GM12878 (cell line): ENCODE data around the gene CLVS2. TPM values are rescaled to one million over a fixed set of nuclear protein-coding genes. Genes with fewer than 3 reads are reported as not detected.

ENCODE experiments used
- ATAC-seq: fragments of 200-7000 bp; cut with Tn5 transposase; 3 replicates; pipeline ENCODE4 v1.9.1; 2020; ENCODE audit warnings: mild to moderate bottlenecking, moderate library complexity
- BruUV-seq: library from RNA; stranded (reverse); fragments of 400-500 nt; replicated peaks from 2 replicates; lab custom pipeline; 2021; lab: Mats Ljungman, UMichigan
- CTCF ChIA-PET: fragments of 300-600 bp; sonication (Branson Sonifier 250); formaldehyde crosslinking; extraction: SDS; loops from one replicate; lab custom pipeline; 2021; ENCODE audit warnings: inconsistent platforms; lab: Yijun Ruan, JAX
- POLR2A ChIA-PET: fragments of 350-600 bp; formaldehyde crosslinking; extraction: SDS; loops from one replicate; lab custom pipeline; 2021; ENCODE audit warnings: inconsistent platforms; lab: Charles Lee
- RAD21 ChIA-PET: fragments of 300-600 bp; sonication (Branson Sonifier 250); formaldehyde crosslinking; loops from one replicate; lab custom pipeline; 2023; ENCODE audit warnings: antibody characterized with exemption; ENCODE audit not compliant: unreplicated experiment; lab: Charles Lee
- SMC1A ChIA-PET: fragments of 300-600 bp; sonication (Branson Sonifier 250); formaldehyde crosslinking; loops from one replicate; lab custom pipeline; 2023; ENCODE audit not compliant: unreplicated experiment, uncharacterized antibody; lab: Charles Lee
- DNase-seq: peaks from one replicate; pipeline ENCODE4 v3.0.0-alpha.2; 2011; ENCODE audit warnings: low read depth, low spot score
- FAIRE-seq: peaks from 3 replicates; lab custom pipeline; 2011; peaks lifted over from hg19 to GRCh38; lab: Jason Lieb, UNC
- H2AFZ ChIP-seq: 2 replicates; pipeline ENCODE4 v1.6.0; 2011; ENCODE audit warnings: low read depth, low read length, control low read depth; ENCODE audit not compliant: control insufficient read depth
- H3K27ac ChIP-seq: 2 replicates; pipeline ENCODE4 v1.5.1; 2011; ENCODE audit warnings: control low read depth; ENCODE audit not compliant: control insufficient read depth, insufficient read depth
- H3K27me3 ChIP-seq, 2 experiments: replicated peaks in 1 of 2; 2 replicates each; pipeline versions ENCODE4 v1.6.0 to v1.6.1; 2011; ENCODE audit warnings: low read length in 1 of 2; ENCODE audit not compliant: control insufficient read depth in 2 of 2, insufficient read depth in 2 of 2
- H3K36me3 ChIP-seq, 2 experiments: 2 replicates each; pipeline ENCODE4 v1.5.1; 2011; ENCODE audit warnings: low read length in 1 of 2; ENCODE audit not compliant: control insufficient read depth in 2 of 2, insufficient read depth in 2 of 2
- H3K4me1 ChIP-seq: 2 replicates; pipeline ENCODE4 v1.6.1; 2011; ENCODE audit warnings: mild to moderate bottlenecking, low read length, moderate library complexity, mixed read lengths; ENCODE audit not compliant: control insufficient read depth, insufficient read depth
- H3K4me2 ChIP-seq: 2 replicates; pipeline ENCODE4 v1.6.0; 2011; ENCODE audit warnings: control low read depth; ENCODE audit not compliant: control insufficient read depth, insufficient read depth
- H3K4me3 ChIP-seq: fragments of 200-600 bp; sonication (generic); 2 replicates; pipeline ENCODE4 v1.5.1; 2016
- H3K79me2 ChIP-seq: 2 replicates; pipeline ENCODE4 v1.6.0; 2011; ENCODE audit warnings: low read length; ENCODE audit not compliant: control insufficient read depth, insufficient read depth
- H3K9ac ChIP-seq: 2 replicates; pipeline ENCODE4 v1.8.0; 2011; ENCODE audit warnings: low read length, control low read depth, mixed read lengths; ENCODE audit not compliant: control insufficient read depth, insufficient read depth
- H3K9me3 ChIP-seq: replicated peaks from 3 replicates; pipeline ENCODE4 v1.5.1; 2011; ENCODE audit warnings: mild to moderate bottlenecking, low read length; ENCODE audit not compliant: control insufficient read depth, insufficient read depth
- H4K20me1 ChIP-seq: 2 replicates; pipeline ENCODE4 v1.6.0; 2011; ENCODE audit not compliant: control insufficient read depth, insufficient read depth
- CBFB ChIP-seq: IDR thresholded peaks from 2 replicates; pipeline ENCODE4 v1.6.1; 2016; ENCODE audit warnings: antibody characterized with exemption, low read depth
- CEBPB ChIP-seq, 2 experiments: fragments of 150-350 bp in 1 of 2; IDR thresholded peaks; 2 replicates each; pipeline ENCODE4 v1.6.1; 2012 to 2014; ENCODE audit warnings: low read depth in 2 of 2, low read length in 2 of 2, borderline replicate concordance in 1 of 2, inconsistent platforms in 1 of 2
- GABPA ChIP-seq: IDR thresholded peaks from 2 replicates; pipeline ENCODE4 v1.6.1; 2014; ENCODE audit warnings: antibody characterized with exemption, low read depth, mild to moderate bottlenecking, inconsistent platforms
- IRF4 ChIP-seq: IDR thresholded peaks from 2 replicates; pipeline ENCODE4 v1.6.1; 2011; ENCODE audit warnings: low read depth, low read length
- LARP7 ChIP-seq: fragments of 450-650 bp; IDR thresholded peaks from 2 replicates; pipeline ENCODE4 v1.6.1; 2017; ENCODE audit warnings: mild to moderate bottlenecking
- MLLT1 ChIP-seq: fragments of 450-650 bp; IDR thresholded peaks from 2 replicates; pipeline ENCODE4 v1.6.1; 2016; ENCODE audit warnings: mild to moderate bottlenecking
- NR2F1 ChIP-seq: fragments of 450-650 bp; conservative IDR thresholded peaks from 2 replicates; pipeline ENCODE4 v1.6.1; 2017; ENCODE audit warnings: mild to moderate bottlenecking
- RBBP5 ChIP-seq: fragments of 200-600 bp; sonication (generic); conservative IDR thresholded peaks from 2 replicates; pipeline ENCODE4 v1.6.1; 2016
- REST ChIP-seq: IDR thresholded peaks from 2 replicates; pipeline ENCODE4 v1.6.1; 2012; ENCODE audit warnings: mild to moderate bottlenecking, low read depth, low read length
- SIX5 ChIP-seq: IDR thresholded peaks from 2 replicates; pipeline ENCODE4 v1.6.1; 2011; ENCODE audit warnings: mild to moderate bottlenecking, low read depth, low read length, moderate library complexity; ENCODE audit not compliant: severe bottlenecking
- SMAD5 ChIP-seq: IDR thresholded peaks from 2 replicates; pipeline ENCODE4 v1.6.1; 2016; ENCODE audit warnings: antibody characterized with exemption, low read depth
- ZNF207 ChIP-seq: fragments of 450-650 bp; IDR thresholded peaks from 2 replicates; pipeline ENCODE4 v1.6.1; 2014; ENCODE audit warnings: antibody characterized with exemption, mild to moderate bottlenecking, borderline replicate concordance
- ZNF592 ChIP-seq: fragments of 450-650 bp; IDR thresholded peaks from 2 replicates; pipeline ENCODE4 v1.6.1; 2017; ENCODE audit warnings: mild to moderate bottlenecking, moderate library complexity
- whole genome bisulfite sequencing: methylation state at CpG from one replicate; pipeline ENCODE4 v1.1.6; 2016; ENCODE audit warnings: low lambda C conversion rate; ENCODE audit not compliant: insufficient replicate concordance, insufficient coverage; ENCODE audit errors: missing lambda C conversion rate; 5-methylcytosine and 5-hydroxymethylcytosine counted together
- in situ Hi-C: fragments of 300-500 bp; cut with MboI; formaldehyde crosslinking; loops from 9 replicates; pipeline ENCODE4 v1.14.3; 2018; ENCODE audit warnings: mixed read lengths
- intact Hi-C: fragments of 100-400 bp; cut with micrococcal nuclease; formaldehyde crosslinking; loops from one replicate; pipeline ENCODE4 v1.14.2; 2022; ENCODE audit not compliant: unreplicated experiment
- polyA plus RNA-seq, 11 experiments: library from polyadenylated mRNA; depleted of rRNA in 4 of 11; unstranded in 6 of 11; stranded (reverse) in 5 of 11; fragments of >200 nt; fragmentation: Nextera tagmentation in 4 of 11; fragmentation: Illumina TruSeq in 1 of 11; extraction: Ambion mirVana in 4 of 11; extraction: Trizol in 1 of 11; gene quantifications; 1 replicate in 1 of 11; 2 replicates in 10 of 11; pipeline versions ENCODE4 v1.2.1 to v1.2.3, GENCODE V29; 2011 to 2016; ENCODE audit warnings: inconsistent platforms in 2 of 11, missing spikeins in 2 of 11, low read depth in 1 of 11
- total RNA-seq, 4 experiments: library from RNA; depleted of rRNA in 3 of 4; stranded (reverse); fragments of >200 nt in 3 of 4; fragmentation: Illumina TruSeq in 1 of 4; extraction: Trizol in 1 of 4; gene quantifications; 2 replicates each; pipeline versions ENCODE4 v1.2.1 to v1.2.3, GENCODE V29; 2013 to 2021

CLVS2 gene
- total and polyA plus RNA-seq, 10 of the 15 experiments (the other 5 are each of a cell fraction or from before 2014, with no cell fraction given) = not detected

GRCh38 chr6:122953766-122954165 is 42.3 kb upstream of the CLVS2 start (continued):
- TF ChIP-seq CEBPB (IDR thresholded peaks at IDR 0.05; ENCODE audit: borderline replicate concordance in 1 of 2, low read depth in 2 of 2, low read length in 2 of 2) = no peak
- no peak for TF ChIP-seq IRF4
- TF ChIP-seq NR2F1 = no peak

- Histone ChIP-seq H3K36me3 (no peaks in the 10 kb centered on the region), H3K27me3 (no peaks in the 10 kb centered on the region), H3K9ac (no peak overlapping the region), H3K79me2 (no peaks in the 10 kb centered on the region), H3K4me1 (no peaks in the 10 kb centered on the region), H4K20me1 (no peaks in the 10 kb centered on the region), H3K9me3 (no peaks in the 10 kb centered on the region), H3K4me3 (no peak overlapping the region), H3K27ac (no peak overlapping the region), H2AFZ (no peak overlapping the region), H3K4me2 (no peak overlapping the region)
- ChIA-PET RAD21 (interaction anchor here (1.3 kb wide), 1 partner anchor 87 kb away, joined by 5 read pairs; no protein-coding TSS in a partner anchor), SMC1A (interaction anchor here (0.9 to 2.4 kb wide), 2 partner anchors 85 to 87 kb away, joined by 3 to 7 read pairs; no protein-coding TSS in a partner anchor), POLR2A (no interaction called here), CTCF (interaction anchor here (0.8 to 1.3 kb wide), 4 partner anchors 9 to 87 kb away, joined by 3 to 9 read pairs (median 4); no protein-coding TSS in a partner anchor)
- DNase-seq (no peak), ATAC-seq (peak; percentile 56), FAIRE-seq (no peak)
- no TSS peak for BruUV-seq
- TF ChIP-seq SIX5 = no peak
- no peak for TF ChIP-seq REST
- TF ChIP-seq ZNF592 = no peak
- TF ChIP-seq MLLT1 = no peak
- TF ChIP-seq GABPA = no peak
- TF ChIP-seq CBFB = no peak
- TF ChIP-seq RBBP5 = no peak
- TF ChIP-seq SMAD5 = no peak
- TF ChIP-seq LARP7 = no peak
- TF ChIP-seq ZNF207 = no peak
- in situ Hi-C loops = no loop called here
- WGBS = 15% methylated on average over 2 of the region's 2 CpGs
- intact Hi-C loops = no loop called here
These were observed 39.7 kb upstream of the CLVS2 start for GRCh38 chr6:122956376-122956775.
